OCI-LY1 (cell line): ENCODE results near the gene MPP4.

Source experiments
- H2AFZ ChIP-seq: fragments of 200-600 bp; sonication (generic), shearing (Covaris generic); 2 replicates; pipeline ENCODE4 v1.6.0; 2014; ENCODE audit warnings: antibody characterized with exemption, mild to moderate bottlenecking, low read length
- H3F3A ChIP-seq: fragments of 200-600 bp; sonication (generic), shearing (Covaris generic); 2 replicates; pipeline ENCODE4 v1.6.0; 2014; ENCODE audit warnings: mild to moderate bottlenecking, antibody characterized with exemption, low read length, moderate library complexity; ENCODE audit not compliant: insufficient read depth
- H3K27ac ChIP-seq: fragments of 200-600 bp; sonication (generic); 2 replicates; pipeline ENCODE4 v1.5.1; 2014; ENCODE audit warnings: low read length, mixed run types, mild to moderate bottlenecking, low read depth; ENCODE audit not compliant: poor library complexity, severe bottlenecking
- H3K27me3 ChIP-seq: fragments of 200-600 bp; sonication (generic); 2 replicates; pipeline ENCODE4 v1.6.0; 2014; ENCODE audit warnings: antibody characterized with exemption, mild to moderate bottlenecking, low read length, moderate library complexity; ENCODE audit not compliant: insufficient read depth
- H3K36me3 ChIP-seq: fragments of 200-600 bp; sonication (generic); 2 replicates; pipeline ENCODE4 v1.6.1; 2014; ENCODE audit warnings: mild to moderate bottlenecking, antibody characterized with exemption, low read length, moderate library complexity, mixed read lengths; ENCODE audit not compliant: insufficient read depth
- H3K4me1 ChIP-seq: fragments of 200-600 bp; sonication (generic); 2 replicates; pipeline ENCODE4 v1.5.1; 2014; ENCODE audit warnings: mild to moderate bottlenecking, low read length, moderate library complexity; ENCODE audit not compliant: insufficient read depth, severe bottlenecking
- H3K4me2 ChIP-seq: fragments of 200-600 bp; sonication (generic), shearing (Covaris generic); 2 replicates; pipeline ENCODE4 v1.6.1; 2014; ENCODE audit warnings: low read length
- H3K4me3 ChIP-seq: fragments of 200-600 bp; sonication (generic); 2 replicates; pipeline ENCODE4 v1.5.1; 2014; ENCODE audit warnings: low read length, low read depth, mild to moderate bottlenecking, mixed read lengths; ENCODE audit not compliant: poor library complexity, severe bottlenecking
- H3K79me2 ChIP-seq: fragments of 200-600 bp; shearing (Covaris generic); 2 replicates; pipeline ENCODE4 v1.6.1; 2016; ENCODE audit warnings: mixed run types, low read length, mixed read lengths; ENCODE audit not compliant: insufficient read depth
- H3K9ac ChIP-seq: fragments of 200-600 bp; sonication (generic), shearing (Covaris generic); 2 replicates; pipeline ENCODE4 v1.6.1; 2014; ENCODE audit warnings: mild to moderate bottlenecking, low read length, mixed read lengths
- H3K9me2 ChIP-seq: fragments of 200-600 bp; sonication (generic), shearing (Covaris generic); 2 replicates; pipeline ENCODE4 v1.6.1; 2014; ENCODE audit warnings: low read depth, mild to moderate bottlenecking, low read length, mixed read lengths
- H3K9me3 ChIP-seq: fragments of 200-600 bp; shearing (Covaris generic); 2 replicates; pipeline ENCODE4 v1.6.1; 2014; ENCODE audit warnings: low read length, mixed read lengths
- H4K20me1 ChIP-seq: fragments of 200-600 bp; sonication (generic), shearing (Covaris generic); 2 replicates; pipeline ENCODE4 v1.6.0; 2016; ENCODE audit warnings: mild to moderate bottlenecking, low read length; ENCODE audit not compliant: insufficient read depth
- EZH2 ChIP-seq: fragments of 200-600 bp; sonication (generic), shearing (Covaris generic); IDR thresholded peaks from 2 replicates; pipeline ENCODE4 v1.8.0; 2017; ENCODE audit warnings: borderline replicate concordance, mixed run types, mild to moderate bottlenecking, antibody characterized with exemption, low read length, moderate library complexity, mixed read lengths
- TF ChIP-seq, protein P1 (sequence below): fragments of 200-600 bp; sonication (generic), shearing (Covaris generic); IDR thresholded peaks from 2 replicates; pipeline ENCODE4 v1.5.1; 2017; ENCODE audit warnings: mild to moderate bottlenecking, antibody characterized with exemption, low read length, moderate library complexity, mixed read lengths

Gene MPP4

GRCh38 chr2:201631041-201631440 is 67.4 kb downstream of the MPP4 start:
- Histone ChIP-seq H3K9ac (no peak overlapping the region), H3K4me3 (no peak overlapping the region), H4K20me1 (no peaks in the 10 kb centered on the region), H3K27me3 (no peaks in the 10 kb centered on the region), H3F3A (no peaks in the 10 kb centered on the region), H3K4me2 (no peak overlapping the region), H2AFZ (no peak overlapping the region), H3K9me2 (no peaks in the 10 kb centered on the region), H3K79me2 (no peaks in the 10 kb centered on the region), H3K9me3 (no peaks in the 10 kb centered on the region), H3K4me1 (no peaks in the 10 kb centered on the region), H3K27ac (no peak overlapping the region), H3K36me3 (no peaks in the 10 kb centered on the region)
- TF ChIP-seq EZH2 = no peak
- TF ChIP-seq, protein P1, sequence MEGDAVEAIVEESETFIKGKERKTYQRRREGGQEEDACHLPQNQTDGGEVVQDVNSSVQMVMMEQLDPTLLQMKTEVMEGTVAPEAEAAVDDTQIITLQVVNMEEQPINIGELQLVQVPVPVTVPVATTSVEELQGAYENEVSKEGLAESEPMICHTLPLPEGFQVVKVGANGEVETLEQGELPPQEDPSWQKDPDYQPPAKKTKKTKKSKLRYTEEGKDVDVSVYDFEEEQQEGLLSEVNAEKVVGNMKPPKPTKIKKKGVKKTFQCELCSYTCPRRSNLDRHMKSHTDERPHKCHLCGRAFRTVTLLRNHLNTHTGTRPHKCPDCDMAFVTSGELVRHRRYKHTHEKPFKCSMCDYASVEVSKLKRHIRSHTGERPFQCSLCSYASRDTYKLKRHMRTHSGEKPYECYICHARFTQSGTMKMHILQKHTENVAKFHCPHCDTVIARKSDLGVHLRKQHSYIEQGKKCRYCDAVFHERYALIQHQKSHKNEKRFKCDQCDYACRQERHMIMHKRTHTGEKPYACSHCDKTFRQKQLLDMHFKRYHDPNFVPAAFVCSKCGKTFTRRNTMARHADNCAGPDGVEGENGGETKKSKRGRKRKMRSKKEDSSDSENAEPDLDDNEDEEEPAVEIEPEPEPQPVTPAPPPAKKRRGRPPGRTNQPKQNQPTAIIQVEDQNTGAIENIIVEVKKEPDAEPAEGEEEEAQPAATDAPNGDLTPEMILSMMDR = no peak

DNA sequence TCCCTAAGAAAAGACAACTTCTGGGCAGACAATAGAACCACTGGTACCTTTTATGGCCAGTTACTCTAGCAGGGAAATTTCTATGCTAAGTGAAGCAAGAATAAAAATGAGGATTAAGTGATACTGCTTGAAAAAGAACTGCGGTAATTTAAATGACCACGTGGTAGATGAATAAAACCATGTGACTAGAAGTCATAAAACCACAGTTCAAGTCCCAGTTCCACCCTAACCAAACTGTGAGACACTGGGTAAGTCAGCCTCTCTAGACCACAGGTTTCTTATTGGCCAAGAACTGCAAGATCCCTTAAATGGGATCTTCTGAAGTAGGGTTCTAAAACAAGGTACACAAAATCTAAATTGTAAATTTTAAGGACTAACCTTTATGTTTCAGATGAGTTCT is 67.9 kb downstream of the MPP4 start:
- H3K9me2 ChIP-seq = no peaks in the 10 kb centered on the region
- no peaks in the 10 kb centered on the region for H3K9me3 ChIP-seq
- no peak overlapping the region for H3K4me3 ChIP-seq
- TF ChIP-seq, protein P1 = no peak
- TF ChIP-seq EZH2 = no peak
- no peaks in the 10 kb centered on the region for H3K27me3 ChIP-seq
- H3K36me3 ChIP-seq = no peaks in the 10 kb centered on the region
- H3F3A ChIP-seq = no peaks in the 10 kb centered on the region
- no peaks in the 10 kb centered on the region for H4K20me1 ChIP-seq
- H3K4me2 ChIP-seq = no peak overlapping the region
- no peak overlapping the region for H2AFZ ChIP-seq
- no peaks in the 10 kb centered on the region for H3K79me2 ChIP-seq
- no peaks in the 10 kb centered on the region for H3K4me1 ChIP-seq
- no peak overlapping the region for H3K27ac ChIP-seq
- no peak overlapping the region for H3K9ac ChIP-seq

- H4K20me1 ChIP-seq = no peaks in the 10 kb centered on the region
- no peaks in the 10 kb centered on the region for H3K9me2 ChIP-seq
- no peaks in the 10 kb centered on the region for H3K27me3 ChIP-seq
- no peak overlapping the region for H3K4me2 ChIP-seq
- no peak for TF ChIP-seq EZH2
- TF ChIP-seq, protein P1 = no peak
- no peaks in the 10 kb centered on the region for H3F3A ChIP-seq
- H3K36me3 ChIP-seq = no peaks in the 10 kb centered on the region
- no peak overlapping the region for H3K27ac ChIP-seq
- H3K4me3 ChIP-seq = no peak overlapping the region
- no peaks in the 10 kb centered on the region for H3K4me1 ChIP-seq
- no peaks in the 10 kb centered on the region for H3K9me3 ChIP-seq
- H2AFZ ChIP-seq = no peak overlapping the region
- H3K9ac ChIP-seq = no peak overlapping the region
- no peaks in the 10 kb centered on the region for H3K79me2 ChIP-seq
These were observed 69.9 kb downstream of the MPP4 start for GRCh38 chr2:201628545-201628944.
